SH-SY5Y (cell line): ENCODE data around the gene DMD.

Experiments
- GATA2 ChIP-seq: IDR thresholded peaks from 2 replicates; pipeline ENCODE4 v1.6.1; 2011; ENCODE audit warnings: mild to moderate bottlenecking, low read depth, low read length
- GATA3 ChIP-seq: IDR thresholded peaks from 2 replicates; pipeline ENCODE4 v1.6.1; 2011; ENCODE audit warnings: low read depth, mild to moderate bottlenecking, low read length, moderate library complexity

DMD gene

GRCh38 chrX:31921236-31921635 is 1290.1 kb downstream of the DMD start:
- TF ChIP-seq GATA3 (no peak), GATA2 (no peak)

GRCh38 chrX:31909850-31910572 is 1301.3 kb downstream of the DMD start:
- TF ChIP-seq GATA2 (no peak), GATA3 (no peak)

GRCh38 chrX:31894152-31894551 is 1317.2 kb downstream of the DMD start:
- TF ChIP-seq GATA2 (no peak), GATA3 (no peak)

GRCh38 chrX:31893525-31893924 is 1317.8 kb downstream of the DMD start:
- no peak for TF ChIP-seq GATA2
- no peak for TF ChIP-seq GATA3

GRCh38 chrX:31889088-31889487 is 1322.3 kb downstream of the DMD start:
- no peak for TF ChIP-seq GATA2
- TF ChIP-seq GATA3, result no peak

- TF ChIP-seq GATA2 (no peak), GATA3 (no peak)
These were observed 1326.8 kb downstream of the DMD start for GRCh38 chrX:31884535-31884934.

- TF ChIP-seq GATA2, result no peak
- no peak for TF ChIP-seq GATA3
These were observed 1339.3 kb downstream of the DMD start for GRCh38 chrX:31872007-31872406.

- no peak for TF ChIP-seq GATA2
- TF ChIP-seq GATA3, result no peak
These were observed 1341.1 kb downstream of the DMD start for GRCh38 chrX:31870267-31870666.

GRCh38 chrX:31860686-31861085 is 1350.7 kb downstream of the DMD start:
- no peak for TF ChIP-seq GATA2
- no peak for TF ChIP-seq GATA3

GRCh38 chrX:31858915-31859314 is 1352.4 kb downstream of the DMD start:
- TF ChIP-seq GATA3, result no peak
- TF ChIP-seq GATA2, result no peak

GRCh38 chrX:31854716-31855115 is 1356.6 kb downstream of the DMD start:
- TF ChIP-seq GATA2 (no peak), GATA3 (no peak)

GRCh38 chrX:31851761-31852160 is 1359.6 kb downstream of the DMD start:
- TF ChIP-seq GATA2 (no peak), GATA3 (no peak)

- no peak for TF ChIP-seq GATA2
- TF ChIP-seq GATA3, result no peak
These were observed 1363.6 kb downstream of the DMD start for GRCh38 chrX:31847773-31848172.

GRCh38 chrX:31845003-31845402 is 1366.3 kb downstream of the DMD start:
- TF ChIP-seq GATA2 (no peak), GATA3 (no peak)

- no peak for TF ChIP-seq GATA3
- no peak for TF ChIP-seq GATA2
These were observed 1372.7 kb downstream of the DMD start for GRCh38 chrX:31838617-31839016.
